ENCODE data around the gene ADARB2.
"Not testable (repeated sequence)": the region's sequence is repeated elsewhere in the genome, so short reads cannot be mapped to it uniquely, and the experiment has no call there.

The ADARB2 gene

DNA sequence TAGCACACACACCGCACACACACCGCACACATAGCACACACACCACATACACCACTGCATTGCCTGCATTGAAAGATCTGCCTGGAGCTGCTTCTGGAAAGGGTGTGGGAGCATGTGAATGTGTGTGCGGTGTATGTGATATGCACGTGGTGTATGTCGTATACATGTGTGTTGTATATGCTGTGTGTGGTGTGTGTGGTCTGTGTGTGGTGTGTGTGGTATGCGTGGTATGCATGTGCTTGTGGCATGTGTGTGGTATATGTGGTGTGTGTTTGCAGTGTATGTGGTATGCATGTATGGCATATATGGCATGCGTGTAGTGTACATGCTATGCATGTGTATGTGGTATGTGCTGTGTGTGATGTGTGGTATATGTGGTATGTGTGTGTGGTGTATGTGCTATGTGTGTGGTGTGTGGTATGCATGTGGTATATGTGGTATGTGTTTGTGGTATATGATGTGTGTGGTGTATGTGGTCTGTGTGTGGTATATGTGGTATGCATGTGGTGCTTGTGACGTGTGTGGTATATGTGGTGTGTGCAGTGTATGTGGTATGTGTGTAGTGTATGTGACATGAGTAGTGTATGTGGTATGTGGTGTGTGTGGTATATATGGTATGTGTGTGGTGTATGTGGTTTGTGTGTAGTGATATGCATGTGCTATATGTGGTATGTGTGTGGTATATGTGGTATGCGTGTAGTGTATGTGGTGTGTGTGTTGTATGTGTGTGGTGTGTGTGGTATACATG, 505.0 kb downstream of the ADARB2 start:
- no peak for DNase-seq

DNA sequence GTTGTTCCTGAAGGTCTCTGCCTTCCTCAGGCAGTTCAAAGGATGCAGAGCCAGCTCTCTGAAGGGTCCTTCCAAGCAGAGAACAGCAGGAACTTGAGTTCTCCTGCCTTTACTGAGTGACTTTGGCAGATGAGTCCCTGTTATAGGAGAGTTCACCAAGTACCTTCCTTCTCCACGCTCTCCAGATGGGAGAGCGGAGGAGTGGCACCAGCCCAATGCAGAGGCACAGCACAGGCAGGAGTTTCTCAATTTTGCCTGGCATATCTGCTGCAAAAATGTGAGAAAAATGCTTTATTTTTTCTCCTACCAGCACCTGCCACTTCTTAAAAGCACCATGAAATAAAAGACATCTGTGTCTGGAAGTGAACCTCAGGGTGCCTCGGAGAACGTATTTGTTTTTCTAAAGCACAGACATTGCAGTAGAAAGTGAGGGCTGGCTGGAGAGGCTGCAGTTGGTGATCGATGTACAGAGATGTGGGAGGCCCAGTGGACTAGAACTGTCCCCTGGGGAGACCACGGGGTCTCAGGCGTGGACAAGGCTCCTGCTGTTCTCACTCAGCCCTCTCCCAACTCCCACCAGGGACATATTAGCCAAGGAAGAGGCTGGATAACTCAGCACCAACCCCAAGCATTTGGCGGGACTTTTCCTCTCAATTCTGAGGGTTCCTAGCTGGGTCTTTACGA, 506.6 kb downstream of the ADARB2 start:
- DNase-seq, result no peak

DNA sequence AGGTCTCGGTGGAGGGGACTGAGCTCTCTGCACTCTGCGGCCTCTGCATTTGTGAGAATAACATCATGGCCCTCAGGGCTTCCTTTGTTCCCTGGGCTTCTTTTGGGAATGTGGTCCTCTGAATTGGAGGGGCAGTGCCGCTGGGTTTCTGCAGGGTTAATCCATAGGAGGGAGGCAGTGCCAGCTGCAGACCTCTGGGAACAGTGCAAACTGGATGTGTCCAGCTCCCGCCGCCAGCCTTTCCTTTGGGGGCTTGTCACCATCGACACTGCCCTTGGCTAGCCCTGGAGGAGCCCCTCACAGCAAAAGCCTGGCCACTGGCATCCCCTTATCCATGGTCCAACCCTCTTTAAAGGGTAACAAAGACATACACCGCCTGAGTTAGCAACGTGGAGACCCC, 507.2 kb downstream of the ADARB2 start:
- DNase-seq, result no peak

DNA sequence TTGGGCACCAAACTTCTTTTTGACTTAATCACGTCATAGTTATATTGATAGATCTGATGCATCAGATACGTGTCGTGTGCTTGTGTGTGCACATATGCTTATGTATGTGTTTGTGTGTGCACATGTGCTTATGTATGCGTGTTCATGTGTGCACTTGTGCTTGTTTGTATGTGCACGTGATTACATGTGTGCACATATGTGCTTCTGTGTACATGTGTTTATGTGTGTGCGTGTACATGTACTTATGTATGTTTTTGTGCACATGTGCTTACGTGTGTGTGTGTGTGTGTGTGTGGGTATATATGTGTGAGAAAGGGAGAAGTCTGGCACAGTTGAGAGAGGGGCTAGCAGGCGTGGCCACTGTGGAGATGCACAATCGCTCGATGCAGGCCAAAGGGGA, 507.8 kb downstream of the ADARB2 start:
- no peak for DNase-seq

DNA sequence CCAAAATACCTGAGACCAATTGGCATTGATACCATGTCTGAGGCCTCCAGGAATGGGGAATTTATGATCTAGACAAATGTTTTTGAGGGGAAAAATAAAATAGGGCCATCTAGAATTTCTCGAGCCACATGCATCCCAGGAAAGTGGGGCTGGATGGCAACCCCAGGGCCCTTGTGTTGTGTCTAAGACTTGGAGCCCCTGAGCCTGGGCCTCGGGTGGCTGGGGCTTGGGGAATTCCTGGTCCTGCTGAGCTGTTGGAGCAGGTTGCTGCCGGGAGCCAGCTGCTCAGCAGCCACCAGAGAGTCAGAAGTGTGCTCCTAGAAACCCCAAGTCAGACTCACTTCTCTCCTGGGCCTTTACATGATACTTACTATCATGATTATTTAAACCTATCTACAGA, 508.2 kb downstream of the ADARB2 start:
- DNase-seq, result no peak

DNA sequence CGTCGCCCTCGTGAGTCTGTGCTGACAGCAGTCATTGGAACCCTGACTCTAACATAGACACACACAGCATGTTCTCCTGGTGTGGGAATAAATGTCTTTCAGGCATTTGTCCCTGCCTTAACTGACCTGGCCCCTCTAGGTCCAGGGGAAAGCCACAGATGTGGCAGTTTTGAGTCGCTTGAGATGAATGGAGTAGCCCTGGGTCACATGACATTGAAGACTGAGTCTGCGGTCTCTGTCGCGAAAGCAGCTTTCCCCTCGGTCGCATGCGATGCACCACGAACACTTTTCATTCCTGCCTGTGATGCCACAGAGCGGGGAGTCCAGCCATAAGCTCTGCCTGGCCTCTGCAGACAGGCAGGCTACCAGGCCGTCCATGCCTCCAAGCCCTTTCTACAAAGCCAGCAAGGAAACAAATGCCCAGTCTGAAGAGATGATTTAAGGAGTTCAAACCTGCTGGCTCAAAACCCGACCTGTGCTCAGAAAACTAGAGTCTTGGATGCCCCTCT, 508.8 kb downstream of the ADARB2 start:
- DNase-seq, result no peak

DNA sequence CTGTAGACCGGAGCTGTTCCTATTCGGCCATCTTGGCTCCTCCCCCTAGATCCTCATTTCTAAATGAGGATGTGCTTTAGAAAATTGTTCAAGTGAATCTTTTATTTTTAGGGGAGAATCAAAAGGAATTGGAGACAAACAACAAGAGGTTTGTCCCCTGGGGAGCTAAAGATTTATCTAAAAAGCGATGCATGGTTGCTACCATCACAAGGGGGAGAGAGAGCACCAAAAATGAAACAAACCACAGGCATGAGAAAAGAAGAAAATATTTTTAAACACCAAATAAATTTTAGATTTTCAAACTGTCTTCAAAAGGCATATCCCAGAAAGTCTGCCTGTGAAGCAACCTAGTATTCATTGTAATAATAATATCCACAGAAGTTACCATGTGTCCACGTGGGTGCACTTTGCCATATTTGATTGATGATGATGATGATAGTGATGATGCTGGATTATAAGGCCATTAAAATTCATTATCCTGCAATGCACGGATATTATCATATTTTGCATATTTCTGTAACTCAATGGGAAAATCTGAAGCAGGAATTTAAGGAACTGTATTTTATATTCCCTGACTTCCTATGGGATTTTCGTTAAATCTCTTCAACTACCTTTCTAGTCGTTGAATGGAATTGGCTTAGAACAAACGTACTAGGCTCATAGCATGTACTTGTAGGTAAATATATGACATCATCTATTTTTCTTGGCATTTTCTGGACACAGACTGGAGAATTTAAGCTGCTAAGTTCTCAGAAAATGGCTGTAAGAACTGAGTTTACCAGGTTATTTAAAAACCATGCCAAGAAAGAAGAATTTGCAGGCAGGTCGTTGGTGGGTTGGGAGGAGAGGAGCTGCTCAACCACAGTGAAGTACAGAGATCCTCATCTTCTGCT, 509.6 kb downstream of the ADARB2 start:
- no peak for DNase-seq

DNA sequence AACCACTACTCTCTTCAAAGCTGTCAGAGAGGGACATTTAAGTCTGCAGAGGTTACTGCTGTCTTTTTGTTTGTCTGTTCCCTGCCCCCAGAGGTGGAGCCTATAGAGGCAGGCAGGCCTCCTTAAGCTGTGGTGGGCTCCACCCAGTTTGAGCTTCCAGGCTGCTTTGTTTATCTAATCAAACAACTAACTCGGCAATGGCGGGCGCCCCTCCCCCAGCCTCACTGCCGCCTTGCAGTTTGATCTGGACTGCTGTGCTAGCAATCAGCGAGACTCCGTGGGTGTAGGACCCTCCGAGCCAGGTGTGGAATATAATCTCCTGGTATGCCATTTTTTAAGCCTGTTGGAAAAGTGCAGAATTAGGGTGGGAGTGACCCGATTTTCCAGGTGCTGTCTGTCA, 510.4 kb downstream of the ADARB2 start:
- DNase-seq, result not testable (repeated sequence)

DNA sequence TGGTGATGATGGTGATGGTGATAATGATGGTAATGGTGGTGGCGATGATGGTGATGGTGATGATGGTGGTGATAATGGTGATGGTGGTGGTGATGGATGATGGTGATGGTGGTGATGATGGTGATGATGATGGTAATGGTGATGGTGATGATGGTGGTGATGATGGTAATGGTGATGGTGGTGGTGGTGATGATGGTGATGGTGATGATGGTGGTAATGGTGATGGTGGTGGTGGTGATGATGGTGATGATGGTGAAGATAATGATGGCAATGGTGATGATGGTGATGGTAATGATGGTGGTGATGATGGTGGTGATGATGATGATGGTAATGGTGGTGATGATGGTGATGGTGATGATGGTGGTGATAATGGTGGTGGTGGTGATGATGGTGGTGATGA, 517.5 kb downstream of the ADARB2 start:
- DNase-seq, result not testable (repeated sequence)

DNA sequence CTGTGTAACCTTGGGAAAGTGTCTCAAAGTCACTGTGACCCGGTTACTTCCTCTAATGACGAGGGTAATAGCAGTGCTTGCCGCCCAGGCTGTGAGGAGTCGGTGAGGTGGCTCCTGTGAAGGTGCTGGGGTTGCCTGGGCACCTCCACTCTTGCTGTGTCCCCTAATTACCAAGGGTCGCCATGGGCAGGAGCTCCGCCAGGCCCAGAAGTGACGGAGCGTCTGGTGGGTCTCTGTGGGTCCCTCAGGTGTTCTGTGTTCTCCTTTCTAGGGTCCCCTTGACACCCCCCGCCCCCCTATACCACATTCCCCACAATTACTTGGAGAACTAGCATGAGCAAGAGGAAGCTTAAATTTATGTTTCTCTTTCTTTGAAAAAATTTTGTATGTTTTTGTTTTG, 519.7 kb downstream of the ADARB2 start:
- no peak for DNase-seq

DNA sequence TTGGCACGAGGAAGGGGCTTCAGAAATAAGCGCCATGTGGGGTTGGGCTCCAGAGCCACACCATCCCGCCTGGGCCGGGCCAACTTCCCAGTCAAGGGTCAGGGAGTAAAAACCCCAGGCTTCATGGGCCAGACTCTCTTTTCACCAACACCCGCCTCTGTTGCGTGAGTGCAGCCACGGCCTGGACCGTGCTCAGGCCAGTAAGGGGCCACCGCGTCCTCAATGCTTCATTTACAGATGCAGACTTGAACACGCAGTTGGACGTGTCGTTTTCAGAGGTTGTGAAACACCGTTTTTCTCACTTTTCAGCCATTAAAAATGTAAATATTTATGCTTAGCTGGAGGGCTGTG, 520.1 kb downstream of the ADARB2 start:
- DNase-seq, result no peak

DNA sequence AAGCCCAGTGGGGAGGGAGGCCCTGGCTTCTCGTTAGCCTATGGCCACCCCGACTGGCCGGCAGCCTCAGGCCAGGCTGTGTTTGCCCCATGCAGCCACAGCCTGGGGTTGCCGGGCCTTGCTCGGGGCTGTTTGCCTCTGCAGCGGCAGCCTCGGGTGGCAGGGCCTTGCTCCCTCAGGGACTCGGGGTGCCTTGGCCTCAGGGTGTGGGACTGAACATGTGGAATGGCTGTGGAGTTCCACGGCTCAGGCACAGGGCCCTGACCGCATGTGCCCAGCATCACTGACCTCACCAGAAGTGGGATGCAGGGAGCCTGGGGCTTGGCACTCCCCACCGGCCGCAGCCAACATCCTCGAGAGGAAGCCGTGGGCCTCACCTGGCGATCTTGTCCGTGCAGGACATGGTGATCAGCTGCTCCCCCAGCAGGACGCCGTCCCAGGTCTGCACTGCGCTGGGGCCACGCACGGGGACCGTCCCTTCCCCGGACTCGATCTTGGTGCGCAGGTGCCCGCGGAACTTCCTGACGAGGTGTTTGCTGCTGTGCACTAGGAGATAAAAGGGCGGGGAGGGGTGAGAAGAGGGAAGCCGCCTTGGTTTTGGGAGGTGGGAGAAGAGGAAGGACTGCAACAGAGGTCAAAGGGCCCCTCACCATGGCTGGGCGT, 520.6 kb downstream of the ADARB2 start:
- DNase-seq, result no peak

DNA sequence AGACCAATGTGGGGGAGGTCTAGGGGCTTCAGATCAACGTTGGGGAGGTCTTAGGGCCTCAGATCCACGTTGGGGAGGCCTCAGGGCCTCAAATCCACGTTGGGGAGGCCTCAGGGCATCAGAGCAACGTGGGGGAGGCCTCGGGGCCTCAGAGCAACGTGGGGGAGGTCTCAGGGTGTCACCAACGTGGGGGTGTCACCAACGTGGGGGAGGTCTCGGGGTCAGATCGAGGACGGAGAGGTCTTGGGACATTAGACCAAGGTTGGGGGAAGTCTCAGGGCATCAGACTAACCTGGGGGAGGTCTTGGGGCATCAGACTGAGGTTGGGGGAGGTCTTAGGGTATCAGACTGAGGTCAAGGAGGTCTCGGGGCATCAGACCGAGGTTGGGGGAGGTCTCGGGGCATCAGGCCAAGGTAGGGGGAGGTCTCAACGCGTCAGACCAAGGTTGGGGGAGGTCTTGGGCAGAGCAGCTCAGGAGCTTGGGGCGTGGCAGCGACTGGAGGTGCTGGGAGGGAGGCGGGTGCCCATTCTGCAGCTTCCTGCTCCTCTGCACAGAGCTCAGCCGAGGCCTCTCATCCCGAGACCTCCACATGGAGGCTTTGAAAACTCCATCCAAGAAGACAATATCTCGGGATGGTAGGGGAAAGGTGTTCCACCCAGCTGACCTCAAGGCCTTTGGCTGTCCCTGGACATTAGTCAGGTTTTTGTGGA, 521.3 kb downstream of the ADARB2 start:
- no peak for DNase-seq

DNA sequence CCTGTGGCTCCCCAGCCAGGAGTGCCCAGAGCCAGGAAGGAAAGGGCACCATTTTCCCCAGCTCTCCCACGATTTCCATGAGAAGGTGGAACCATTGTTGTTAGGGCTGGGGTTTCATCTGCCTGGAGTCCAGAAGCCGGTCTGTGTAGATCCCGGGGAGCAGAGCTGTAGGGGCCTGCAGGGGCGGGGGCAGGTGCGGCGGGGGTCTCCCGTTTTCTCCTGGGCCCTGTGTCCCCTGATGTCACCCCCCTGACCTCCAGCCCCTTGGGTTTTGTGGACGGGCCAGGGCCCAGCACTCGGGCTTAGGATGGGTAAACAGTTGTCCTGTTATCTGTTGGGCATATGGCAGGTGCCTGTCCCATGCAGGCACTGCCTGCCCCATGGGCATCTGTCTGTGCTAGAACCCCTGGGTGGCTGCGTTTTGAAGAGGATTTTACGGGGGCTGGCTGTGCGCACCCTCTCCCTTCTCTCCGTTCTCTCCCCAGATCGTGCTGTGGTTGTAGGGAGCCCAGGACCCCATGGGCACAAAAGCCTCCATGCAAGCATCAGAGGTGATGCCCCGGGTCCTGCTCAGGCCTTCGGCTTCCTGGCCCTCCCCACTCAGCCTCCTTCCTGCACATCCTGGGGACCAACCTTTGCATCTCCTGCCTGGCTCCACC, 522.3 kb downstream of the ADARB2 start:
- no peak for DNase-seq

DNA sequence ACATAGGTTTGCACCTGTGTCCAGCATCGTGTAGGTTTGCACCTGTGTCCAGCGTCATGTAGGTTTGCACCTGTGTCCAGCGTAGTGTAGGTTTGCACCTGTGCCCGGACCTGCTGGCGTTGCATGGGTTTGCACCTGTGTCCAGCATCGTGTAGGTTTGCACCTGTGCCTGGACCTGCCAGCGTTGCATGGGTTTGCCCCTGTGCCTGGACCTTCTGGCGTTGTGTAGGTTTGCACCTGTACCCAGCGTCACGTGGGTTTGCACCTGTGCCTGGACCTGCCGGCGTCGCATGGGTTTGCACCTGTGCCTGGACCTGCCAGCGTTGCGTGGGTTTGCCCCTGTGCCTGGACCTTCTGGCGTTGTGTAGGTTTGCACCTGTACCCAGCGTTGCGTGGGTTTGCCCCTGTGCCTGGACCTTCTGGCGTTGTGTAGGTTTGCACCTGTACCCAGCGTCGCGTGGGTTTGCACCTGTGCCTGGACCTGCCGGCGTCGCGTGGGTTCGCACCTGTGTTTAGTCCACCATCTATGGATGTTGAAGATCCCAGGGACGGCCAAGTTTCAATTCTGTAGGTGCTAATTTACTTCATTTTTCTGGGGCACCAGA, 523.2 kb downstream of the ADARB2 start:
- DNase-seq, result no peak

DNA sequence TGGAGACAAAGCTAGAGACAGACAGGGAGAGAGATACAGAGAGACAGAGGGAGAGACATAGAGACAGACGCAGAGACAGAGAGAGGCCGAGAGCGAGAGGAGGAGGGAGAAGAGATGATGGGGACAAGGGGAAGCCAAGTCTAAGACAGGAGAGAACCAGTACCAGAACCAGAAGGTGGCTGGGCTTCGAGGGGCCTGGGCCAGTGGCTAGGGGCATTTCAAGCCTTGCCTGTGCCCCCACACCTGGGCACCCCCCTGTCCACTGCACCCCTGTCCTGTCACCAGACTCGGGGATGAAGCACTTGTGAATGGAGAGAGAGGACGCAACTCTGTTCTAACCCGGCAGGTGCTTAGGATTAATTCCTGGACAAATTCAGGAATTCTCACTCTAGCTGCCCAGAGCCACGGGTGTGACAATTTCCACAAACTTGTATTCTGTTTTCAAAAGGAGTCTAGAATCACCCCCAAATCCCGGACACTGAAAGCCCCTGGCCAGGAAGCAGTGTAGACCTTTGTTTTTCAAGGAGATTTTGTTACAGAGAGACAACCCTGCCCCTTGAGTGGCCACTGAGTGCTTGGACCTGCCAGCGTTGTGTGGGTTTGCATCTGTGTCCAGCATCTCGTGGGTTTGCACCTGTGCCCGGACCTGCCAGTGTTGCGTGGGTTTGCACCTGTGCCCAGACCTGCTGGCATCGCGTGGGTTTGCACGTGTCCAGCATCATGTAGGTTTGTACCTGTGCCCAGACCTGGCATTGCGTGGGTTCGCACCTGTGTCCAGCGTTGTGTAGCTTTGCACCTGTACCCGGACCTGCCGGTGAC, 523.9 kb downstream of the ADARB2 start:
- DNase-seq, result no peak

DNA sequence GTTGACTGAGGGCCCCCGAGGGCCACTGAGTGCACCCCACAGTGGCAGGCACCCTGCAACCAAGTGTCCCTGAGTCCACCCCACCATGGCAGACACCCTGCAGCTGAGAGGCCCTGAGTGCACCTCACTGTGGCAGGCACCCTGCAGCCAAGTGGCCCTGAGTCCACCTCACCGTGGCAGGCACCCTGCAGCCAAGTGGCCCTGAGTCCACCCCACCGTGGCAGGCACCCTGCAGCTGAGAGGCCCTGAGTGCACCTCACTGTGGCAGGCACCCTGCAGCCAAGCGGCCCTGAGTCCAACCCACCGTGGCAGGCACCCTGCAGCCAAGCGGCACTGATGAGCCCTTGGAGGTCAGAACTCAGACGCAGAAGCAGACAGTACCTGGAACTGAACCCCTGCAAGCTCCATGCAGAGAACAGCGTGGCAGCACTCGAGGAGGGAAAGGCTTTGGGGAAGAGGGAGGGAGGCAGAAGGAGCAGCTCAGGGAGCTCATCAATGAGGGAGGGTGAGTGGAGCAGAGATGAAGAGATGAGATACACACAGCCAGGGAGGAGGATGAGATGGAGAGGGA, 524.7 kb downstream of the ADARB2 start:
- no peak for DNase-seq

DNA sequence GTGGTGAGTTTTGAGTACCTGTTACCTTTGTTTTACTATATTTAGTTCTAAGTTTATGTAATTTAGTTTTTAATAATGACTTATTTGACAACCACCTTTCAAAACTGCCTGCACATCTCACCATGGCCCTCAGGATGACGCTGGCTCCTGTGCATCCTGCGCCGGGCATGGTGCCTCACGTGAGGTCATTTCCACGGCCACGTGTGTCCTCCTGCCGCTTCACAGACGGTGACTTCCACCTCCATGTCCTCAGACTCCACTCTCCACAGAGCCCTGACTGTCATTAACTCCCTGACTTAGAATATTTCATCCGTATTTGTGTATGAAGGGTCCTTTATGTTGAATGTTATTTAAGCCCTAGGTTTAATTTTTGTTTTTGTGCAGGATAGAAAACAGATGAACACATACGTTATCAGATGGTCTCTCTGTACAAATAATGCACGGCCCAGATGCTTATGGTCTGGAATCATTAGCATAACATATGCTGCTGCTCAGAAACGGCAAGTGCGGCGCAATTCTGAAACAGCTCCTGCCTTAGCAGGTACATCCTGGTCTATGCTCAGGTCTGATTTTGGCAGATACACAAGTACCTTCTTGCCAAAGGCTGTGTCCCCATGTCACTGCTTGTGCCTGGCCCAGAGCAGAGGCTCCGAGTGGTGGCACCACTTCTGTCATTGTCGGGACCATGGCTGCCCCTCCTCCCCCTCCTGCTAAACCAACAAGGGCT, 525.3 kb downstream of the ADARB2 start:
- no peak for DNase-seq

DNA sequence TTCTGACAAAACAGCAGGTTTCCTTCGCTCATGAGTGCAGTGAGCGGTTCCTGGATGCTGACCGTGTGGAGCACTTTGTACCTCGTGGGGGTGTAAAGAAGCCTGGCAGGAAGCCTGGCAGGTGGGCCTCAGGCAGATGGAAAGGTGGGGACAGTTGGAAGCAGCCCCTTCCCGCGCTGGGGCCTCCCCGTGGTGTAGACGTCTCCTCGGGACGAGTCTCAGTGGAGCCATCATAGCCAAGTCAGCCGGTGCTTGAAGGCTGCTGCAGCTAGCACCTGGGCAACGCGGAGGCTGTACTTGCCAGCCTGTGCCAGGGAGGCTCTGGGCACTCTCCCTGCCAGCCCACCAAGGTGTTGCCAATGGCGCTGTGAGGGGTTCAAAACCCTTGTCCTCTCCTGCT, 526.7 kb downstream of the ADARB2 start:
- no peak for DNase-seq

Data from CD4-positive, alpha-beta T cell treated with Interleukin-1 beta for 1 hour (primary cell).